DMS114 treated with DMSO at 0.1 percent for 48 hours (cell line): ENCODE results near the gene BMPER.
"Not testable (repeated sequence)": the region's sequence is repeated elsewhere in the genome, so short reads cannot be mapped to it uniquely, and the experiment has no call there.

Experiments
- DNase-seq: peaks from one replicate; lab custom pipeline; 2025; ENCODE audit not compliant: unreplicated experiment; lab: John Stamatoyannopoulos, UW

BMPER gene

DNA sequence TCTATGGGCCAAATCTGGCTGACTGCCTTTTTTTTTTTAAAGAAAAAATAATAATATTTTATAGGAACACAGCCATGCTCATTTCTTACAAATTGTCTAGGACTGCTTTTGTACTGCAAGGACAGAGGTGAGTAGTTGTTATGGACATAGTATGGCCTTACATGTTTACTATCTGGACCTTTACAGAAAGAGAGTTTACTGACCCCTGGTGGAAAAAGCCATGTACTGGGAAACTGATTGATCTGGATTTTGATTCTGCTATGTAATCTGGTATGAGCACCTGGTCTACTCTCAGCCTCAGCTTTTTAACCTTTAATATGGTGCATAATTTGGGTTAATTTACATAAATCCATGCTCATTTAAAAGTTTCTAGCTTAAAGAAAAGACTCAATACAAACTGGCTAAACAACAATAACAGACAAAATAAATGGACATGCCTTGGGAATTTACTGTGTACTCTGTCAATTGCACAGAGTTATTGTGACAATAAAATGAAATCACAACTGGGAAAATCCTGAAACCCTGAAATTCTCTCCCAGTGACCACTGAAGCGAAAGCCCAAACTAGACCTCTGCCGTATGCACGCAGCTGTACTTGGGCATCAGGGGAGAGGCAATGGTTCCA is 260.7 kb downstream of the BMPER start:
- peak; percentile 7 for DNase-seq

GRCh38 chr7:34168013-34168412 is 262.7 kb downstream of the BMPER start:
- no peak for DNase-seq

DNA sequence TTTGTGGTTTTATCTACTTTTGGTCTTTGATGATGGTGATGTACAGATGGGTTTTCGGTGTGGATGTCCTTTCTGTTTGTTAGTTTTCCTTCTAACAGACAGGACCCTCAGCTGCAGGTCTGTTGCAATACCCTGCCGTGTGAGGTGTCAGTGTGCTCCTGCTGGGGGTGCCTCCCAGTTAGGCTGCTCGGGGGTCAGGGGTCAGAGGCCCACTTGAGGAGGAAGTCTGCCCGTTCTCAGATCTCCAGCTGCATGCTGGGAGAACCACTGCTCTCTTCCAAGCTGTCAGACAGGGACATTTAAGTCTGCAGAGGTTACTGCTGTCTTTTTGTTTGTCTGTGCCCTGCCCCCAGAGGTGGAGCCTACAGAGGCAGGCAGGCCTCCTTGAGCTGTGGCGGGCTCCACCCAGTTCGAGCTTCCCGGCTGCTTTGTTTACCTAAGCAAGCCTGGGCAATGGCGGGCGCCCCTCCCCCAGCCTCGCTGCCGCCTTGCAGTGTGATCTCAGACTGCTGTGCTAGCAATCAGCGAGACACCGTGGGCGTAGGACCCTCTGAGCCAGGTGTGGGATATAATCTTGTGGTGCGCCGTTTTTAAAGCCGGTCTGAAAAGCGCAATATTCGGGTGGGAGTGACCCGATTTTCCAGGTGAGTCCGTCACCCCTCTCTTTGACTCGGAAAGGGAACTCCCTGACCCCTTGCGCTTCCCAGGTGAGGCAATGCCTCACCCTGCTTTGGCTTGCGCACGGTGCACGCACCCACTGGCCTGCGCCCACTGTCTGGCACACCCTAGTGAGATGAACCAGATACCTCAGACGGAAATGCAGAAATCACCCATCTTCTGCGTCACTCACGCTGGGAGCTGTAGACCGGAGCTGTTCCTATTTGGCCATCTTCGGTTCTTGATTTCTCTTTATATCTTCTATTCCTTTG is 269.6 kb downstream of the BMPER start:
- not testable (repeated sequence) for DNase-seq

DNA sequence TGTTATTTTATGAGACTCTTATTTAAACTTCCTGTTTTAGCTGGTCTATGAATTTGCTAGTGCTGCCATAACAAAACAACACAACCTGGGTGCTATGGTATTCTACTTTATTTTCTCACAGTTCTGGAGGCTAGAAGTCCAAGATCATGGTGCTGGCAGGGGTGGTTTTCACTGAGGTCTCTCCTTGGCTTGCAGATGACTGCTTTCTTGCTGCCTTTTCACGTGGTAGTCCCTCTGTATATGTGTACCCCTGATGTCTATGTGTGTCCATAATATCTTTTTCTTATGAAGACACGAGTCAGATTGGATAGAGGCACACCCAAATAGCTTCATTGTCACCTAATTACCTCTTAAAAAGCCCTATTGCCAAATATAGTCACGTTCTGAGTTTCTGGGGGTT is 270.5 kb downstream of the BMPER start:
- DNase-seq, result no peak

- DNase-seq, result no peak
These were observed 272.1 kb downstream of the BMPER start for GRCh38 chr7:34177476-34177875.

DNA sequence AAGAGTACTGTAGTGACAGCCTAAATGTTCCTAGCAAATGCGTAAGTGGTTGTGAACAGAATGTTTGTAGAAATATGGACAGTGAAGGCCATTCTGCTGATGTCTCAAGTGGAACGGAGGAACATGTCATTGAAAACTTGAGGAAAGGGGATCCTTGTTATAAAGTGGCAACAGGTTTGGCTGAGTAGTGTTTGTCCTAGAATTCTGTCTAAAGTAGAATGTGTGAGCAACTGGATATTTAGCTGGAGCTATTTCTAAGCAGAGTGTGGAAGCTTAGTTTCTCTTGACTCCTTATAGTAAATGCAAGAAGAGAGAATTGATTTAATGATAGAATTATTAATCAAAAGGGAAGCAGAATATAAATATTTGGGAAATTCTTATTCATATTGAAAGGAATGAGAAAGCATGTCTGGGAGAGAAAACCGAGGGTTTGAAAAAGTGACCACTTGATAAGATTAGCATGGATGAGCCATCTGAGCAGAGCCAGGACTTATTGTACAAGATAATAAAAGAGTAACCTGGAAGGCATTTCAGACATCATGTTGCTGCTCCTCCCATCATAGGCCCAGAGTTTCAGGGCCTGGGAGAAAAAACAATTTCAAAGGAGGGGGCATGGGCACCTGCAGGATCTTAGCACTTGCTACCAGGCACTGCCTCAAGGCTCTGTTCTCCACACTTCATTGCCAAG is 276.1 kb downstream of the BMPER start:
- DNase-seq, result no peak

DNA sequence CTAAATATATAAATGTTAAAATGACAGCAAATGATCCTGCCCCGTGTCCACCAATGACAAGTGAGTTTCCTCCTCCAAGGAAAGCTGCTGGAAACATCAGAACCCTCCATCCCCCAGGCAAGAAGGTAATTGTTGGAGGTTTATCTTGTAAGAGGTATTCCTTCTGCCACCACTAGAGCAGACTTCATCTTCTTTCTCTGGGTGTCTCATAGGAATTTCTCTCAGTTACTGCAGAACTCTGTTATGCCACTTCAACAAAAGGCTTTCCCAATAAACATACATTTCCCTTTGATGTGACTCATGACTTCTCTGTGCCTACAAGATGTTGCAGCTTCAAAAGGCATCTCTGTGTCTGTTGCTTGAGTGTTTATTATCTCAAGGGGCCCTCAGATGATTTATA is 279.1 kb downstream of the BMPER start:
- no peak for DNase-seq

DNA sequence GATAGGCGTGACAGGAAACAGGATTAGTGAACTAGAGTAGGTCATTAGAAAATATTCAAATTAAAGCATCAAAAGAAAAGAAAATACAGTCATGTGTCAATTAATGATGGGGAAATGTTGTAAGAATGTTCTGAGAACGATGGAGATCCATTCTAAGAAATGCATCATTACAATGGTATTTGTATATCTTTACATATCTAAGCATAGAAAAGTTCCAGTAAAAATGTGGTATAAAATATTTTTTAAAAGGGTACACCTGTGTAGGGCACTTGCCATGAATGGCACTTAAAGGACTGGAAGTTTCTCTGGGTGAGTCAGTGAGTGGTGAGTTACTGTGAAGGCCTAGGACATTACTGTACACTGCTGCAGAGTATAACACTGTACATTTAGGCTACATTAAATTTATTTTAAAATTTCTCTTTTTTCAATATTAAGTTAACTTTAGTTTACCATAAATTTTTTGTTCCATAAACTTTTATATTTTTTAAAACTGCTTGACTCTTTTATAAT is 282.5 kb downstream of the BMPER start:
- DNase-seq, result no peak

DNA sequence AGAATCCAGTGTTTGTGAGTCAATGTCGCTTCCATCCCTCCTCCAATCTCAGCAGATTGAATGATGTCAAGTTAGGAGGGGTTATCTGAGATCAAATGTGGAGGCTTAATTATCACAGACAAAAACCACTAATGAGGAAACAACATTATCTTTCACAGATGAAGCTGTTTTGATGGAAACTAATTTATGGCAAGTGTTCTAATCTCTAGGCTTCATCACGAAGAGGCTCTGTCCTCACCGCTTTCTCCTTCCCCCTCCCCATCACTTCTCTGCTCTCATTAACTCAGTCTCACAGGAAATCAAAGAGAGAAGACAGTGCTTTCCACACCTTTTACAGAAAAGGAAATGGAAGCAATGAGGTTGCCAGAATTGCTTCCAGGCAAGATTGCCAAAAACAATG is 283.7 kb downstream of the BMPER start:
- no peak for DNase-seq

DNA sequence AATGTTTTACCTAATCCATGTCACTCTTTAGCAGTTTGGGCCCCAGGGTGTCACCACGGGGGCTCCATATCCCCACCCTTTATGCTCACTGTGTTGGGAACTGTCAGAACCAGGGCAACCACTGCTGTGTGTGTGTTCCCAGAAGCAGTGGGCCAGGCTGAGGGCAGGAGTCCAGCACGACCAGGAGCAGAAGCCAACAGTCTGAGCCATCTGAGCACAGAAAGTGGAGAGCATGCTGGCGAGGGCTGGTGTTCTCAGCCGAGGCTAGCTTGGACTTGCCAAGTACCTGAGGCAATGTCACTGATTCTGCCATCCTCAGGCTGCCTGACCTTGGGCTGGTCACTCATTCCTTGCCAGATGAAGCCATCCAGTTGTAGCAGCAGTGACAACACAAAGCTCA is 285.0 kb downstream of the BMPER start:
- DNase-seq, result no peak

GRCh38 chr7:34191162-34191561 is 285.8 kb downstream of the BMPER start:
- no peak for DNase-seq

DNA sequence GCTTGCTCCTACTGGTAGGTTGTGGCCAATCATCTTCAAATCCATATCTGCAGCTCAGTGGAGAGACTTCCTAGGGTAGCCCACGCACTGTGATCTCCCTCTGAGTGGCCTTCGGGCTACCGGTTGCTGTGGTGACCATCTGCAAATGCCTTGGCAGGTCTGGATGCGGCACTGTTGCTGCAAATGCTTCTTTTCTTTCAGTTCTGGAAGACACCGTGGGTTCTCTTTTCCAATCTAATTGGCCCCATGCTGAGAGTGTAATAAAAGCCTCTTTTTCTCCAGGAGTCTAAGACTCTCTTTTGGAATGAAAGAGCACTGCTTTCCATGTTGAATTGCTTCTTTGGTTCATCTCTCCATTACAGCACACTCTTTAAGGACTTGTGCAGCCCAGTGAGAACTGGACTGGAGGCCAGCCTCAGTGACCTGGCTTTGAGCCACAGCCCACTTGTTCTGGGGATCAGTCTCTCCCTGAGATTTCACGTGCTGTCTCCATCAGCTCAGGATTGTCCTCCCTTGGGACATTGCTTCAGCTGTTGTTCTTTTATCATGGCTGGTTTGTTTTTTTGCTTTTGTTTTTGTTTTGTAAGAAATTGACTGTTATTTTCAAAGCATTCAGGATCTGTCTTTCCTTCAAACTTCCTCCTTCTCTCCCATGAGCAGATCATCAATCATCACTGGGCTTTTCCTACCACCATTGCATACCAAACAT is 286.6 kb downstream of the BMPER start:
- DNase-seq, result no peak

DNA sequence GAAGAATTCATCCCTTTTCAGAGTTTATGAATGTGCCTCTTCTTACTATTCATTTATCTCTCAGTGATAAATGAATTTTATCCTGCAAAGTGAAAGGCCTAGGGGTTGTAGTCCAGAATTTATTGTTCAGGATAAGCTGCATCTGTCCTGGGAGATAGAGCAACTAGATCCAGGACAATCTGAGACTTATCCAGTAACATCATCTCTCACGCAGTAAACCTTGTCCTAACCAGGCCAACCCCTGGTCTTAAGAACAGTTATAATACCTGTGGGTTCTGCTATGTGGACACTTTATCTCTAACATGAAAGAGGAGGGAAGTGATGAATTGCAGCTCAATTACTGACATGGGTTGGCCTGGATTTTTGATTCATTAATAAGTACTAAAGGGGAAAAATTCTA is 287.6 kb downstream of the BMPER start:
- no peak for DNase-seq

DNA sequence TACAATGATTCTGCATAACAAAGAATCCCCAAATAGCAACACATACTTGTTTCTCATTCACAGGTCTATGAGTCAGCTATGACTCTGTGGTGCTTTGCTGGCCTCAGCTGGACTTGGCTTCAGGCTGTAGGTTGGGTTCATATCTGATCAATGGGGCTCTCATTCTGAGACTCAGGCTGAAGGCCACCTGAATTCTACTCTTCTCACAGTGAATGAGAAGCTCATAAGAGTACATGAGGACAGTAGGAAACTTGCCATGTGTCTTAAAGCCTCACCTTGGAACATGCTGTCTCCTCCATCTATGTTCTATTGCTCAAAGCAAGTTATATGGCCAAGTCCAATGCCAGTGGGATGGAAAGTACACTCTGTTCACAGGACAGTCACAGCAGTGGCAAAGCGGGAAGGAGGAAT is 292.9 kb downstream of the BMPER start:
- DNase-seq, result no peak
